Measurements from ENCODE around the gene THEM4. TPM values are rescaled to one million over a fixed set of nuclear protein-coding genes. Genes with fewer than 3 reads are reported as not detected.
"Not testable (repeated sequence)": the region's sequence is repeated elsewhere in the genome, so short reads cannot be mapped to it uniquely, and the experiment has no call there.

Gene THEM4
- total and polyA plus RNA-seq, 7 experiments from 2014 or later: 37.6 to 143 (median 113) TPM

GRCh38 chr1:151882466-151882865 is 26.8 kb downstream of the THEM4 start:
- no peak overlapping the region for H3K27ac ChIP-seq (ENCODE audit: low read depth, low read length)
- intact Hi-C loops (cut with micrococcal nuclease): loop anchor here in 1 of 2 donors (10.0 kb wide), 1 partner anchor 82 kb away; no protein-coding TSS in a partner anchor
- POLR2A ChIA-PET: interaction anchor here (0.6 to 2.9 kb wide), 3 partner anchors 15 to 222 kb away, joined by 3 to 10 read pairs (median 3); no protein-coding TSS in a partner anchor
- Mint-ChIP-seq H3K27me3 (no peaks in the 10 kb centered on the region), H3K36me3 (peaks cover 9 to 37% (median 24%) of the 10 kb centered on the region in 5 donors), H3K4me1 (peaks cover 0 to 10% (median 2%) of the 10 kb centered on the region in 7 donors), H3K4me3 (no peak overlapping the region), H3K9me3 (no peaks in the 10 kb centered on the region), H3K27ac (peak overlapping the region in 2 of 9 donors; percentile 8 to 20)
- H3K27me3 ChIP-seq (ENCODE audit: control insufficient read depth in 2 of 2, insufficient read depth in 2 of 2, low read length in 2 of 2): no peaks in the 10 kb centered on the region
- peaks cover 0 to 19% (median under 1%) of the 10 kb centered on the region in 3 experiments for H3K36me3 ChIP-seq (ENCODE audit: control insufficient read depth in 2 of 3, insufficient read depth in 3 of 3, low read length in 3 of 3)
- no peak for DNase-seq
- no peak for ATAC-seq
- no peaks in the 10 kb centered on the region for H3K9me3 ChIP-seq (ENCODE audit: control insufficient read depth in 2 of 3, low read length in 3 of 3)
- H3K4me1 ChIP-seq (ENCODE audit: control insufficient read depth in 2 of 2, insufficient read depth in 2 of 2, low read length in 2 of 2): no peaks in the 10 kb centered on the region
- no peak overlapping the region for H3K4me3 ChIP-seq (ENCODE audit: low read length)
- CTCF ChIA-PET: interaction anchor here (2.0 to 2.2 kb wide), 2 partner anchors 14 to 85 kb away, joined by 4 to 5 read pairs; no protein-coding TSS in a partner anchor

- Histone ChIP-seq H3K4me1 (ENCODE audit: control insufficient read depth in 2 of 2, insufficient read depth in 2 of 2, low read length in 2 of 2) (no peaks in the 10 kb centered on the region), H3K36me3 (ENCODE audit: control insufficient read depth in 2 of 3, insufficient read depth in 3 of 3, low read length in 3 of 3) (peaks cover 0 to 16% (median 0%) of the 10 kb centered on the region in 3 experiments), H3K4me3 (ENCODE audit: low read length) (no peak overlapping the region), H3K27ac (ENCODE audit: low read depth, low read length) (no peak overlapping the region), H3K9me3 (ENCODE audit: control insufficient read depth in 2 of 3, low read length in 3 of 3) (no peaks in the 10 kb centered on the region), H3K27me3 (ENCODE audit: control insufficient read depth in 2 of 2, insufficient read depth in 2 of 2, low read length in 2 of 2) (no peaks in the 10 kb centered on the region)
- intact Hi-C loops (cut with micrococcal nuclease): loop anchor here in 1 of 2 donors (10.0 kb wide), 1 partner anchor 83 kb away; no protein-coding TSS in a partner anchor
- no peaks in the 10 kb centered on the region for H3K9me3 Mint-ChIP-seq
- peaks cover 0 to 15% (median 4%) of the 10 kb centered on the region in 7 donors for H3K4me1 Mint-ChIP-seq
- ATAC-seq (no peak), DNase-seq (no peak)
- H3K27me3 Mint-ChIP-seq: no peaks in the 10 kb centered on the region
- H3K4me3 Mint-ChIP-seq: no peak overlapping the region
- POLR2A ChIA-PET: interaction anchor here (0.7 to 2.9 kb wide), 2 partner anchors 16 to 118 kb away, joined by 3 to 10 read pairs; partner anchors contain the start of gene MRPL9
- H3K27ac Mint-ChIP-seq: peak overlapping the region in 1 of 9 donors; percentile 80
- CTCF ChIA-PET: interaction anchor here (0.6 to 2.2 kb wide), 5 partner anchors 9 to 437 kb away, joined by 3 to 5 read pairs (median 4); no protein-coding TSS in a partner anchor
- H3K36me3 Mint-ChIP-seq: peaks cover 9 to 39% (median 23%) of the 10 kb centered on the region in 5 donors
Observed at GRCh38 chr1:151881479-151881878, 27.8 kb downstream of the THEM4 start.

GRCh38 chr1:151875419-151876097 is 33.8 kb downstream of the THEM4 start:
- peaks cover 0 to 5% of the 10 kb centered on the region in 2 donors for H3K4me1 ChIP-seq (ENCODE audit: control insufficient read depth in 2 of 2, insufficient read depth in 2 of 2, low read length in 2 of 2)
- POLR2A ChIA-PET: interaction anchor here (0.7 kb wide), 1 partner anchor 867 kb away, joined by 3 read pairs; no protein-coding TSS in a partner anchor

GRCh38 chr1:151872776-151873175 is 36.5 kb downstream of the THEM4 start:
- CTCF ChIA-PET; H3K4me1 ChIP-seq (ENCODE audit: control insufficient read depth in 2 of 2, insufficient read depth in 2 of 2, low read length in 2 of 2); H3K4me3 Mint-ChIP-seq; POLR2A ChIA-PET; H3K9me3 Mint-ChIP-seq; H3K4me3 ChIP-seq (ENCODE audit: low read length); DNase-seq; ATAC-seq; H3K27me3 Mint-ChIP-seq; intact Hi-C loops (cut with micrococcal nuclease); H3K9me3 ChIP-seq (ENCODE audit: control insufficient read depth in 2 of 3, low read length in 3 of 3); H3K27ac ChIP-seq (ENCODE audit: low read depth, low read length); H3K27me3 ChIP-seq (ENCODE audit: control insufficient read depth in 2 of 2, insufficient read depth in 2 of 2, low read length in 2 of 2): not testable (repeated sequence)
- Mint-ChIP-seq H3K36me3 (peaks cover 10 to 29% (median 14%) of the 10 kb centered on the region in 5 donors), H3K4me1 (peaks cover 10 to 43% (median 24%) of the 10 kb centered on the region in 7 donors), H3K27ac (peak overlapping the region in 7 of 9 donors; percentile 43 to 78 (median 74))
- peaks cover 0 to 22% (median 0%) of the 10 kb centered on the region in 3 experiments for H3K36me3 ChIP-seq (ENCODE audit: control insufficient read depth in 2 of 3, insufficient read depth in 3 of 3, low read length in 3 of 3)

More at GRCh38 chr1:151875419-151876097, 33.8 kb downstream of the THEM4 start:
- H3K9me3 ChIP-seq (ENCODE audit: control insufficient read depth in 2 of 3, low read length in 3 of 3): no peaks in the 10 kb centered on the region
- CTCF ChIA-PET: no interaction called here
- H3K27ac ChIP-seq (ENCODE audit: low read depth, low read length): no peak overlapping the region
- peaks cover 0 to 27% (median 0%) of the 10 kb centered on the region in 3 experiments for H3K36me3 ChIP-seq (ENCODE audit: control insufficient read depth in 2 of 3, insufficient read depth in 3 of 3, low read length in 3 of 3)
- Mint-ChIP-seq H3K4me3 (no peak overlapping the region), H3K36me3 (peaks cover 16 to 37% (median 22%) of the 10 kb centered on the region in 5 donors), H3K27ac (peak overlapping the region in 8 of 9 donors; percentile 32 to 78 (median 46)), H3K27me3 (no peaks in the 10 kb centered on the region), H3K9me3 (no peaks in the 10 kb centered on the region), H3K4me1 (peaks cover 8 to 41% (median 18%) of the 10 kb centered on the region in 7 donors)
- H3K27me3 ChIP-seq (ENCODE audit: control insufficient read depth in 2 of 2, insufficient read depth in 2 of 2, low read length in 2 of 2): no peaks in the 10 kb centered on the region
- no peak for ATAC-seq
- intact Hi-C loops (cut with micrococcal nuclease): no loop called here
- DNase-seq: no peak
- no peak overlapping the region for H3K4me3 ChIP-seq (ENCODE audit: low read length)

- Histone ChIP-seq H3K4me3 (ENCODE audit: low read length) (no peak overlapping the region), H3K36me3 (ENCODE audit: control insufficient read depth in 2 of 3, insufficient read depth in 3 of 3, low read length in 3 of 3) (peaks cover 0 to 14% (median 0%) of the 10 kb centered on the region in 3 experiments), H3K9me3 (ENCODE audit: control insufficient read depth in 2 of 3, low read length in 3 of 3) (no peaks in the 10 kb centered on the region), H3K27me3 (ENCODE audit: control insufficient read depth in 2 of 2, insufficient read depth in 2 of 2, low read length in 2 of 2) (no peaks in the 10 kb centered on the region), H3K4me1 (ENCODE audit: control insufficient read depth in 2 of 2, insufficient read depth in 2 of 2, low read length in 2 of 2) (peaks cover 0 to 5% of the 10 kb centered on the region in 2 donors), H3K27ac (ENCODE audit: low read depth, low read length) (no peak overlapping the region)
- ATAC-seq (no peak), DNase-seq (no peak)
- no peaks in the 10 kb centered on the region for H3K9me3 Mint-ChIP-seq
- H3K27me3 Mint-ChIP-seq: no peaks in the 10 kb centered on the region
- ChIA-PET CTCF (interaction anchor here (0.6 kb wide), 1 partner anchor 83 kb away, joined by 3 read pairs; no protein-coding TSS in a partner anchor), POLR2A (no interaction called here)
- no peak overlapping the region for H3K4me3 Mint-ChIP-seq
- H3K36me3 Mint-ChIP-seq: peaks cover 10 to 20% (median 11%) of the 10 kb centered on the region in 5 donors
- intact Hi-C loops (cut with micrococcal nuclease): no loop called here
- H3K4me1 Mint-ChIP-seq: peaks cover 11 to 38% (median 24%) of the 10 kb centered on the region in 7 donors
- H3K27ac Mint-ChIP-seq: peak overlapping the region in 6 of 9 donors; percentile 1 to 84 (median 30)
Observed at GRCh38 chr1:151871284-151872030, 37.9 kb downstream of the THEM4 start.

GRCh38 chr1:151868486-151868885 is 40.8 kb downstream of the THEM4 start:
- Histone ChIP-seq H3K4me3 (ENCODE audit: low read length) (no peak overlapping the region), H3K4me1 (ENCODE audit: control insufficient read depth in 2 of 2, insufficient read depth in 2 of 2, low read length in 2 of 2) (no peaks in the 10 kb centered on the region), H3K27me3 (ENCODE audit: control insufficient read depth in 2 of 2, insufficient read depth in 2 of 2, low read length in 2 of 2) (no peaks in the 10 kb centered on the region), H3K9me3 (ENCODE audit: control insufficient read depth in 2 of 3, low read length in 3 of 3) (no peaks in the 10 kb centered on the region), H3K27ac (ENCODE audit: low read depth, low read length) (no peak overlapping the region), H3K36me3 (ENCODE audit: control insufficient read depth in 2 of 3, insufficient read depth in 3 of 3, low read length in 3 of 3) (peaks cover 0 to 3% (median 0%) of the 10 kb centered on the region in 3 experiments)
- CTCF ChIA-PET: interaction anchor here (0.6 kb wide), 2 partner anchors 78 to 692 kb away, joined by 3 to 6 read pairs; no protein-coding TSS in a partner anchor
- Mint-ChIP-seq H3K27me3 (no peaks in the 10 kb centered on the region), H3K4me3 (no peak overlapping the region), H3K36me3 (peaks cover 4 to 6% (median 4%) of the 10 kb centered on the region in 5 donors), H3K27ac (no peak overlapping the region), H3K9me3 (no peaks in the 10 kb centered on the region), H3K4me1 (peaks cover 3 to 13% (median 7%) of the 10 kb centered on the region in 7 donors)
- ATAC-seq (no peak), DNase-seq (no peak)
- intact Hi-C loops (cut with micrococcal nuclease): no loop called here
- POLR2A ChIA-PET: no interaction called here

Measured in naive thymus-derived CD4-positive, alpha-beta T cell (primary cell).